ENCODE data around the gene KLHDC3.

- no peak for TF ChIP-seq CTCF (IDR thresholded peaks at IDR 0.05; ENCODE audit: low read length)
- no peak for TF ChIP-seq EZH2 (IDR thresholded peaks at IDR 0.05; ENCODE audit: borderline replicate concordance, low read length)
These were observed 19.6 kb downstream of the KLHDC3 start for GRCh38 chr6:43033496-43034189.
